ENCODE results near the gene EFL1.

EFL1 gene

GRCh38 chr15:82130248-82130647 lies 132.3 kb downstream of the EFL1 start:
- H3K36me3 ChIP-seq (ENCODE audit: insufficient read depth, low read length), result peaks cover 11% of the 10 kb centered on the region
- no peak overlapping the region for H3K9ac ChIP-seq (ENCODE audit: low read length)
- no peaks in the 10 kb centered on the region for H3K9me3 ChIP-seq (ENCODE audit: low read length)
- peaks cover 9% of the 10 kb centered on the region for H3K4me1 ChIP-seq (ENCODE audit: insufficient read depth, low read length)
- no peaks in the 10 kb centered on the region for H3K27me3 ChIP-seq (ENCODE audit: control insufficient read depth in 1 of 2, insufficient read depth in 2 of 2, low read length in 2 of 2)
- H3K4me3 ChIP-seq (ENCODE audit: low read depth in 1 of 2, low read length in 2 of 2), result no peak overlapping the region
- no peak overlapping the region for H3K27ac ChIP-seq (ENCODE audit: low read depth, low read length)

- Histone ChIP-seq H3K27me3 (ENCODE audit: control insufficient read depth in 1 of 2, insufficient read depth in 2 of 2, low read length in 2 of 2) (no peaks in the 10 kb centered on the region), H3K4me3 (ENCODE audit: low read depth in 1 of 2, low read length in 2 of 2) (no peak overlapping the region), H3K27ac (ENCODE audit: low read depth, low read length) (no peak overlapping the region), H3K4me1 (ENCODE audit: insufficient read depth, low read length) (peaks cover 9% of the 10 kb centered on the region), H3K36me3 (ENCODE audit: insufficient read depth, low read length) (peaks cover 11% of the 10 kb centered on the region), H3K9me3 (ENCODE audit: low read length) (no peaks in the 10 kb centered on the region), H3K9ac (ENCODE audit: low read length) (no peak overlapping the region)
These were observed 132.8 kb downstream of the EFL1 start for GRCh38 chr15:82129761-82130160.

GRCh38 chr15:82129149-82129692 lies 133.3 kb downstream of the EFL1 start:
- Histone ChIP-seq H3K9me3 (ENCODE audit: low read length) (no peaks in the 10 kb centered on the region), H3K36me3 (ENCODE audit: insufficient read depth, low read length) (peaks cover 7% of the 10 kb centered on the region), H3K9ac (ENCODE audit: low read length) (no peak overlapping the region)

GRCh38 chr15:82128401-82129148 lies 134.0 kb downstream of the EFL1 start:
- Histone ChIP-seq H3K36me3 (ENCODE audit: insufficient read depth, low read length) (peaks cover under 1% of the 10 kb centered on the region), H3K9ac (ENCODE audit: low read length) (no peak overlapping the region), H3K9me3 (ENCODE audit: low read length) (no peaks in the 10 kb centered on the region), H3K27ac (ENCODE audit: low read depth, low read length) (no peak overlapping the region), H3K4me3 (ENCODE audit: low read depth in 1 of 2, low read length in 2 of 2) (no peak overlapping the region), H3K27me3 (ENCODE audit: control insufficient read depth in 1 of 2, insufficient read depth in 2 of 2, low read length in 2 of 2) (no peaks in the 10 kb centered on the region), H3K4me1 (ENCODE audit: insufficient read depth, low read length) (peaks cover 9% of the 10 kb centered on the region)

More at GRCh38 chr15:82129149-82129692, 133.3 kb downstream of the EFL1 start:
- no peak overlapping the region for H3K27ac ChIP-seq (ENCODE audit: low read depth, low read length)
- no peak overlapping the region for H3K4me3 ChIP-seq (ENCODE audit: low read depth in 1 of 2, low read length in 2 of 2)
- H3K4me1 ChIP-seq (ENCODE audit: insufficient read depth, low read length), result peaks cover 9% of the 10 kb centered on the region
- no peaks in the 10 kb centered on the region for H3K27me3 ChIP-seq (ENCODE audit: control insufficient read depth in 1 of 2, insufficient read depth in 2 of 2, low read length in 2 of 2)

GRCh38 chr15:82127581-82127980 lies 135.0 kb downstream of the EFL1 start:
- Histone ChIP-seq H3K9me3 (ENCODE audit: low read length) (no peaks in the 10 kb centered on the region), H3K27me3 (ENCODE audit: control insufficient read depth in 1 of 2, insufficient read depth in 2 of 2, low read length in 2 of 2) (no peaks in the 10 kb centered on the region)

GRCh38 chr15:82126346-82126745 lies 136.2 kb downstream of the EFL1 start:
- Histone ChIP-seq H3K36me3 (ENCODE audit: insufficient read depth, low read length) (no peaks in the 10 kb centered on the region), H3K4me3 (ENCODE audit: low read depth in 1 of 2, low read length in 2 of 2) (no peak overlapping the region), H3K9ac (ENCODE audit: low read length) (no peak overlapping the region), H3K4me1 (ENCODE audit: insufficient read depth, low read length) (peaks cover 9% of the 10 kb centered on the region), H3K9me3 (ENCODE audit: low read length) (no peaks in the 10 kb centered on the region), H3K27me3 (ENCODE audit: control insufficient read depth in 1 of 2, insufficient read depth in 2 of 2, low read length in 2 of 2) (no peaks in the 10 kb centered on the region), H3K27ac (ENCODE audit: low read depth, low read length) (no peak overlapping the region)

More at GRCh38 chr15:82127581-82127980, 135.0 kb downstream of the EFL1 start:
- Histone ChIP-seq H3K9ac (ENCODE audit: low read length) (no peak overlapping the region), H3K36me3 (ENCODE audit: insufficient read depth, low read length) (no peaks in the 10 kb centered on the region), H3K4me1 (ENCODE audit: insufficient read depth, low read length) (peaks cover 9% of the 10 kb centered on the region), H3K27ac (ENCODE audit: low read depth, low read length) (no peak overlapping the region), H3K4me3 (ENCODE audit: low read depth in 1 of 2, low read length in 2 of 2) (no peak overlapping the region)

GRCh38 chr15:82124331-82125263 lies 137.9 kb downstream of the EFL1 start:
- Histone ChIP-seq H3K4me1 (ENCODE audit: insufficient read depth, low read length) (no peaks in the 10 kb centered on the region), H3K36me3 (ENCODE audit: insufficient read depth, low read length) (no peaks in the 10 kb centered on the region), H3K4me3 (ENCODE audit: low read depth in 1 of 2, low read length in 2 of 2) (no peak overlapping the region), H3K9me3 (ENCODE audit: low read length) (no peaks in the 10 kb centered on the region), H3K9ac (ENCODE audit: low read length) (no peak overlapping the region), H3K27me3 (ENCODE audit: control insufficient read depth in 1 of 2, insufficient read depth in 2 of 2, low read length in 2 of 2) (no peaks in the 10 kb centered on the region), H3K27ac (ENCODE audit: low read depth, low read length) (no peak overlapping the region)

- no peak overlapping the region for H3K4me3 ChIP-seq (ENCODE audit: low read depth in 1 of 2, low read length in 2 of 2)
- no peaks in the 10 kb centered on the region for H3K9me3 ChIP-seq (ENCODE audit: low read length)
- no peaks in the 10 kb centered on the region for H3K27me3 ChIP-seq (ENCODE audit: control insufficient read depth in 1 of 2, insufficient read depth in 2 of 2, low read length in 2 of 2)
- no peaks in the 10 kb centered on the region for H3K4me1 ChIP-seq (ENCODE audit: insufficient read depth, low read length)
- H3K9ac ChIP-seq (ENCODE audit: low read length), result no peak overlapping the region
- H3K27ac ChIP-seq (ENCODE audit: low read depth, low read length), result no peak overlapping the region
- no peaks in the 10 kb centered on the region for H3K36me3 ChIP-seq (ENCODE audit: insufficient read depth, low read length)
These were observed 139.7 kb downstream of the EFL1 start for GRCh38 chr15:82122746-82123400.

GRCh38 chr15:82118040-82118439 lies 144.5 kb downstream of the EFL1 start:
- H3K4me3 ChIP-seq (ENCODE audit: low read depth in 1 of 2, low read length in 2 of 2), result no peak overlapping the region
- H3K27me3 ChIP-seq (ENCODE audit: control insufficient read depth in 1 of 2, insufficient read depth in 2 of 2, low read length in 2 of 2), result no peaks in the 10 kb centered on the region

GRCh38 chr15:82117296-82117695 lies 145.2 kb downstream of the EFL1 start:
- Histone ChIP-seq H3K27ac (ENCODE audit: low read depth, low read length) (no peak overlapping the region), H3K36me3 (ENCODE audit: insufficient read depth, low read length) (no peaks in the 10 kb centered on the region), H3K27me3 (ENCODE audit: control insufficient read depth in 1 of 2, insufficient read depth in 2 of 2, low read length in 2 of 2) (no peaks in the 10 kb centered on the region), H3K4me3 (ENCODE audit: low read depth in 1 of 2, low read length in 2 of 2) (no peak overlapping the region), H3K4me1 (ENCODE audit: insufficient read depth, low read length) (no peaks in the 10 kb centered on the region), H3K9me3 (ENCODE audit: low read length) (no peaks in the 10 kb centered on the region), H3K9ac (ENCODE audit: low read length) (no peak overlapping the region)

More at GRCh38 chr15:82118040-82118439, 144.5 kb downstream of the EFL1 start:
- H3K4me1 ChIP-seq (ENCODE audit: insufficient read depth, low read length), result no peaks in the 10 kb centered on the region
- no peaks in the 10 kb centered on the region for H3K9me3 ChIP-seq (ENCODE audit: low read length)
- H3K36me3 ChIP-seq (ENCODE audit: insufficient read depth, low read length), result no peaks in the 10 kb centered on the region
- no peak overlapping the region for H3K27ac ChIP-seq (ENCODE audit: low read depth, low read length)
- H3K9ac ChIP-seq (ENCODE audit: low read length), result no peak overlapping the region

GRCh38 chr15:82114660-82115059 lies 147.9 kb downstream of the EFL1 start:
- no peak overlapping the region for H3K4me3 ChIP-seq (ENCODE audit: low read depth in 1 of 2, low read length in 2 of 2)
- no peaks in the 10 kb centered on the region for H3K4me1 ChIP-seq (ENCODE audit: insufficient read depth, low read length)
- no peaks in the 10 kb centered on the region for H3K9me3 ChIP-seq (ENCODE audit: low read length)
- H3K36me3 ChIP-seq (ENCODE audit: insufficient read depth, low read length), result no peaks in the 10 kb centered on the region
- H3K27me3 ChIP-seq (ENCODE audit: control insufficient read depth in 1 of 2, insufficient read depth in 2 of 2, low read length in 2 of 2), result no peaks in the 10 kb centered on the region
- H3K27ac ChIP-seq (ENCODE audit: low read depth, low read length), result no peak overlapping the region
- H3K9ac ChIP-seq (ENCODE audit: low read length), result no peak overlapping the region
